PC-9 (cell line): Measurements from ENCODE around the gene DEPP1.

ENCODE experiments used
- EZH2 ChIP-seq: fragments of 200-600 bp; sonication (generic); IDR thresholded peaks from 2 replicates; pipeline ENCODE4 v1.8.0; 2017; ENCODE audit warnings: antibody characterized with exemption, low read depth
- TF ChIP-seq, protein P1 (sequence below): fragments of 200-600 bp; sonication (generic); conservative IDR thresholded peaks from 2 replicates; pipeline ENCODE4 v1.6.1; 2017; ENCODE audit warnings: mixed run types, antibody characterized with exemption, mild to moderate bottlenecking, moderate library complexity

- TF ChIP-seq, protein P1, sequence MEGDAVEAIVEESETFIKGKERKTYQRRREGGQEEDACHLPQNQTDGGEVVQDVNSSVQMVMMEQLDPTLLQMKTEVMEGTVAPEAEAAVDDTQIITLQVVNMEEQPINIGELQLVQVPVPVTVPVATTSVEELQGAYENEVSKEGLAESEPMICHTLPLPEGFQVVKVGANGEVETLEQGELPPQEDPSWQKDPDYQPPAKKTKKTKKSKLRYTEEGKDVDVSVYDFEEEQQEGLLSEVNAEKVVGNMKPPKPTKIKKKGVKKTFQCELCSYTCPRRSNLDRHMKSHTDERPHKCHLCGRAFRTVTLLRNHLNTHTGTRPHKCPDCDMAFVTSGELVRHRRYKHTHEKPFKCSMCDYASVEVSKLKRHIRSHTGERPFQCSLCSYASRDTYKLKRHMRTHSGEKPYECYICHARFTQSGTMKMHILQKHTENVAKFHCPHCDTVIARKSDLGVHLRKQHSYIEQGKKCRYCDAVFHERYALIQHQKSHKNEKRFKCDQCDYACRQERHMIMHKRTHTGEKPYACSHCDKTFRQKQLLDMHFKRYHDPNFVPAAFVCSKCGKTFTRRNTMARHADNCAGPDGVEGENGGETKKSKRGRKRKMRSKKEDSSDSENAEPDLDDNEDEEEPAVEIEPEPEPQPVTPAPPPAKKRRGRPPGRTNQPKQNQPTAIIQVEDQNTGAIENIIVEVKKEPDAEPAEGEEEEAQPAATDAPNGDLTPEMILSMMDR, result no peak
- TF ChIP-seq EZH2, result no peak
These were observed 18.0 kb downstream of the DEPP1 start for GRCh38 chr10:44960482-44961229.
